Retinal pigment epithelial cell (primary cell): Measurements from ENCODE around the gene KCNJ6.

Source experiments
- DNase-seq: peaks from one replicate; pipeline ENCODE4 v3.0.0-alpha.2; 2010; ENCODE audit warnings: low read depth
- H3K4me3 ChIP-seq: 2 replicates; pipeline ENCODE4 v1.5.1; 2011; ENCODE audit warnings: mild to moderate bottlenecking, low read length, control low read depth, moderate library complexity
- CTCF ChIP-seq: conservative IDR thresholded peaks from 2 replicates; pipeline ENCODE4 v1.5.1; 2011; ENCODE audit warnings: low read depth, low read length, control low read depth, inconsistent platforms

The KCNJ6 gene

GRCh38 chr21:37642493-37642892, 273.8 kb downstream of the KCNJ6 start:
- DNase-seq = no peak
- H3K4me3 ChIP-seq = no peak overlapping the region
- TF ChIP-seq CTCF = peak; percentile 32

- no peak overlapping the region for H3K4me3 ChIP-seq
- TF ChIP-seq CTCF = no peak
- DNase-seq = no peak
Observed at GRCh38 chr21:37639756-37640155, 276.5 kb downstream of the KCNJ6 start.

- DNase-seq = peak; percentile 60
- no peak overlapping the region for H3K4me3 ChIP-seq
- TF ChIP-seq CTCF = no peak
Observed at GRCh38 chr21:37636152-37636860, 280.0 kb downstream of the KCNJ6 start.

GRCh38 chr21:37631319-37632117, 284.7 kb downstream of the KCNJ6 start:
- DNase-seq = no peak
- no peak for TF ChIP-seq CTCF
- H3K4me3 ChIP-seq = no peak overlapping the region

GRCh38 chr21:37630872-37631271, 285.4 kb downstream of the KCNJ6 start:
- DNase-seq = no peak
- H3K4me3 ChIP-seq = no peak overlapping the region
- TF ChIP-seq CTCF = no peak

GRCh38 chr21:37628362-37628761, 287.9 kb downstream of the KCNJ6 start:
- no peak for TF ChIP-seq CTCF
- no peak for DNase-seq
- H3K4me3 ChIP-seq = no peak overlapping the region

- H3K4me3 ChIP-seq = no peak overlapping the region
- no peak for TF ChIP-seq CTCF
- no peak for DNase-seq
Observed at GRCh38 chr21:37627561-37627960, 288.7 kb downstream of the KCNJ6 start.
